ENCODE measurements around the gene KLHDC4.

DNA sequence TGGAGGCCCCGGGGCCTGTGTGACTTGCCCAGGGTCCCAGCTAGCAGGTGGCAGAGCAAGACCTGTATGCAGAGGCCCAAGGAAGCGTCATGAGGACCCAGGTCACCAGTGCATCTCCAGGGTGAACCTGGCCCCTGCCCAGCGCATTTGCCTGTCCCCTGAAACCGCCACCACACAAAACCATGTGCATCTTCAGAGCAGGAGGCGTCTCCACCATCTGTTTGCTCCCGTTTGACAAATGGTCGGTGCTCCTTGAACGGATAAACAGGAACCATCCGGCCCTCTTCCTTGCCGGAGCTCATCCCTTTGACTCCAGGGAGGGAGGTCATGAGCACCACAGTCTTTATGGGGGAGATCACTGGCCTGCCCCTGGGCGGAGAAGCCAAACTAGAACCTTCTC lies 101.0 kb downstream of the KLHDC4 start:
- TF ChIP-seq POLR2AphosphoS5 (IDR thresholded peaks at IDR 0.05), result no peak
- TF ChIP-seq, protein P1, sequence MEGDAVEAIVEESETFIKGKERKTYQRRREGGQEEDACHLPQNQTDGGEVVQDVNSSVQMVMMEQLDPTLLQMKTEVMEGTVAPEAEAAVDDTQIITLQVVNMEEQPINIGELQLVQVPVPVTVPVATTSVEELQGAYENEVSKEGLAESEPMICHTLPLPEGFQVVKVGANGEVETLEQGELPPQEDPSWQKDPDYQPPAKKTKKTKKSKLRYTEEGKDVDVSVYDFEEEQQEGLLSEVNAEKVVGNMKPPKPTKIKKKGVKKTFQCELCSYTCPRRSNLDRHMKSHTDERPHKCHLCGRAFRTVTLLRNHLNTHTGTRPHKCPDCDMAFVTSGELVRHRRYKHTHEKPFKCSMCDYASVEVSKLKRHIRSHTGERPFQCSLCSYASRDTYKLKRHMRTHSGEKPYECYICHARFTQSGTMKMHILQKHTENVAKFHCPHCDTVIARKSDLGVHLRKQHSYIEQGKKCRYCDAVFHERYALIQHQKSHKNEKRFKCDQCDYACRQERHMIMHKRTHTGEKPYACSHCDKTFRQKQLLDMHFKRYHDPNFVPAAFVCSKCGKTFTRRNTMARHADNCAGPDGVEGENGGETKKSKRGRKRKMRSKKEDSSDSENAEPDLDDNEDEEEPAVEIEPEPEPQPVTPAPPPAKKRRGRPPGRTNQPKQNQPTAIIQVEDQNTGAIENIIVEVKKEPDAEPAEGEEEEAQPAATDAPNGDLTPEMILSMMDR (IDR thresholded peaks at IDR 0.05), result no peak
- no peak for TF ChIP-seq POLR2A (IDR thresholded peaks at IDR 0.05)
- TF ChIP-seq EP300 (IDR thresholded peaks at IDR 0.05), result no peak
